ENCODE data around the gene SLC13A4. TPM values are rescaled to one million over a fixed set of nuclear protein-coding genes. Genes with fewer than 3 reads are reported as not detected.

Gene SLC13A4
- polyA plus RNA-seq, 2 donors = 7.1 to 11.0 TPM

DNA sequence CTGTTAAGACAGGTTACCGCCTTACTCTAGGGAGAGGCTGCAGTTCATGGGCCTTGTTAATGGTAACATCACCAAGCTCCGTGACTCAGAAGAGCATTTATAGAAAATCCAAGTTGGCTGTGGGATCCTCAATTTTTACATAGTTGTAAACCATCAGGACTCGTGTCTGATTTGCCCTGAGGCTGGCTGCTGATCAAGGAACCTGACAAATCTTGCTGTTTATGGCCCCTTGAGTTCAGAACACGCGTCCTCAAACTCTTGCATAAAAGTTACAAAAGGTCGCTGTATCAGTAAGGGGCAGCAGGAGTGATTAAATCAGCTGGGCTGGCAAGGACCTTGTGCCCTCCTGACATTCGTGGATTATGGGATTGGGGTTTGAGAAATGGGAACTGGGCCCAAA is 4.6 kb downstream of the SLC13A4 start:
- H3K36me3 ChIP-seq (ENCODE audit: control insufficient read depth in 2 of 2, insufficient read depth in 2 of 2, low read length in 1 of 2) = no peaks in the 10 kb centered on the region
- 80% methylated on average over 7 of the region's 7 CpGs for WGBS, 2 donors
- no peaks in the 10 kb centered on the region for H3K9me3 ChIP-seq (ENCODE audit: control insufficient read depth in 2 of 2, insufficient read depth in 1 of 2, low read depth in 1 of 2, low read length in 1 of 2)
- H3K4me1 ChIP-seq (ENCODE audit: control insufficient read depth in 2 of 2, insufficient read depth in 2 of 2, low read length in 1 of 2) = no peaks in the 10 kb centered on the region
- no peak overlapping the region for H3K4me3 ChIP-seq (ENCODE audit: low read depth in 1 of 2, low read length in 2 of 2)
- H3K27me3 ChIP-seq (ENCODE audit: control insufficient read depth in 1 of 2, insufficient read depth in 2 of 2, low read length in 2 of 2) = no peaks in the 10 kb centered on the region
- no peak overlapping the region for H3K27ac ChIP-seq (ENCODE audit: low read depth in 2 of 2, low read length in 1 of 2)

DNA sequence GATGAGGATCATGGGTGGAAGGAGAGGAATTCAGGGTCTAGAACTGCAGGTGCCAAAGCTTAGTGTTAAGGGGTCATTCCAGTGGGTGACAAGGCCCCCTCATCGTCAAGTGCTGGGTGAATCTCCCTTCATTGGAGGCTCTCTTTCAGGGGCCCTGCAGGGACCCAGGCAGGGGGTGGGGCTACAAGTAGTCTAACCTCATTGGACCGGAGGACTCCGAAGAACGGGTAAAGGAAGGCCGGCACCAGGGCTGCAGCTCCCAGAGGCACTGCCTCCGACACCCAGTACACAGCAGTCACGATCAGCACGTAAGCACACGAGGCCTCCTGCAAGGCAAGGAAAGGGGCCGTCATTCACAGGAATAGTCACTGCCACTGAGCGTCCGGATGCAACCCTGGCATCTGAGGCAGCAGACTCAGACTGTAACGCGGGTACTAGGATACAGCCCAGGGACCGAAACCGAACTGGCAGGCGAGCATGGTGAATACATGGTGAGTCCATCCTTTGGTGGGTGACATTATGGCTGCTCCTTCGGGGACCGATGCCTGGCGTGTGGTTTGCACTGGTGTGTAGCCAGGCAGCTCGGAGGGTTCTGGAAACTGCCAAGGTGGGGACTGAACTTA is 6.7 kb downstream of the SLC13A4 start:
- H3K36me3 ChIP-seq (ENCODE audit: control insufficient read depth in 2 of 2, insufficient read depth in 2 of 2, low read length in 1 of 2) = no peaks in the 10 kb centered on the region
- H3K4me3 ChIP-seq (ENCODE audit: low read depth in 1 of 2, low read length in 2 of 2) = no peak overlapping the region
- H3K9me3 ChIP-seq (ENCODE audit: control insufficient read depth in 2 of 2, insufficient read depth in 1 of 2, low read depth in 1 of 2, low read length in 1 of 2) = no peaks in the 10 kb centered on the region
- no peaks in the 10 kb centered on the region for H3K27me3 ChIP-seq (ENCODE audit: control insufficient read depth in 1 of 2, insufficient read depth in 2 of 2, low read length in 2 of 2)
- no peak overlapping the region for H3K27ac ChIP-seq (ENCODE audit: low read depth in 2 of 2, low read length in 1 of 2)
- WGBS, 2 donors = 89 to 93% methylated on average over 21 of the region's 21 CpGs
- no peaks in the 10 kb centered on the region for H3K4me1 ChIP-seq (ENCODE audit: control insufficient read depth in 2 of 2, insufficient read depth in 2 of 2, low read length in 1 of 2)

DNA sequence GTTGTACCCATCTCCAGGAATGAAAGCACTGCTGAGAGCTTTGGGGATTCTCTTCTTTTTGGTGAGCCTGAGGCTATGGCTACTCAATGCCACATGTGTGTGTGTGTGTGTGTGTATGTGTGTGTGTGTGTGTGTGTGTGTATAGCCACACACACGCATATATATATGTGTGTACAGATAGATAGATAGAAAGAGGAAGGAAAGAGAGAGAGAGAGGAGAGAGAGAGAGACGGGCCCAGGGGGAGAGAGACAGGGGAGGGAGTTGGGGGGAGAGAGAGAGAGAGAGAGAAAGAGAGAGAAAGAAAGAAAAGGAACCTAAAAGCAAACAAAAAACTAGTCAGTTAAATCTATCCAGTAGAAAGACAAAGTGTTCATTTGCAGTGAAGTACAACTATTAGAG is 8.3 kb downstream of the SLC13A4 start:
- Histone ChIP-seq H3K36me3 (ENCODE audit: control insufficient read depth in 2 of 2, insufficient read depth in 2 of 2, low read length in 1 of 2) (no peaks in the 10 kb centered on the region), H3K9me3 (ENCODE audit: control insufficient read depth in 2 of 2, insufficient read depth in 1 of 2, low read depth in 1 of 2, low read length in 1 of 2) (no peaks in the 10 kb centered on the region), H3K27ac (ENCODE audit: low read depth in 2 of 2, low read length in 1 of 2) (no peak overlapping the region), H3K4me1 (ENCODE audit: control insufficient read depth in 2 of 2, insufficient read depth in 2 of 2, low read length in 1 of 2) (no peaks in the 10 kb centered on the region), H3K27me3 (ENCODE audit: control insufficient read depth in 1 of 2, insufficient read depth in 2 of 2, low read length in 2 of 2) (no peaks in the 10 kb centered on the region), H3K4me3 (ENCODE audit: low read depth in 1 of 2, low read length in 2 of 2) (no peak overlapping the region)
- 35 to 49% methylated on average over 2 of the region's 2 CpGs for WGBS, 2 donors

DNA sequence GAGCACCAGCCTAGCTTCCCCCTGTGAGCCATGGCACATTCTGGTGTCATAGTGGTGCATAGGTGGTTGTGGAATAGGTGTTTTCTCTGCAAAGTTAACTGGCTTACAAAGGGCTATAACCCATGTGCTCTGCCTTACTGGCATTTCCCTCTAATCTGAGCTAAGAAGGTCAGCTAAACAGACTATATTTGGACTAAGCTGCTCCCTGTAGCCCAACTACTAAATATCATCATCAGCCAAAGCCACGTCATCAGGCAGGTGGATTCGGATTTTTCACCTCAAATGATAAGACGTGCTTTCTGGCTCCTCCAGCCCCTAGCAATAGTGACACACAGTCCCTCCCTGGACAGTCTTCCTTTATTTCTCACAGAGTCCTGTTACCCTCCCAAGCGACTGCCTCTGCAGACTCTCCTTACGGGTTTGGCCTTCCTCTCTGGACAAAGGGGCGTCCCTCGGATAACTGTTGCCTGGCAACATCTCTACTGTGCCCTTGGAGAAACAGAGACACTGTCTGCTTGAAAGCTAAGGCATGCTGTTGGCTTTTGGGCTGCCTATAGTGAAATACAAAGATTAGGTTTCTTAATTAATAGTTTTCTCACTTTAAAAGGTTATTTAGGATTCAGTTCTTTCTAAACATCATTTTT is 9.1 kb downstream of the SLC13A4 start:
- peaks cover 0 to 4% of the 10 kb centered on the region in 2 donors for H3K4me1 ChIP-seq (ENCODE audit: control insufficient read depth in 2 of 2, insufficient read depth in 2 of 2, low read length in 1 of 2)
- 64 to 78% methylated on average over 7 of the region's 7 CpGs for WGBS, 2 donors
- no peaks in the 10 kb centered on the region for H3K27me3 ChIP-seq (ENCODE audit: control insufficient read depth in 1 of 2, insufficient read depth in 2 of 2, low read length in 2 of 2)
- H3K36me3 ChIP-seq (ENCODE audit: control insufficient read depth in 2 of 2, insufficient read depth in 2 of 2, low read length in 1 of 2) = no peaks in the 10 kb centered on the region
- H3K27ac ChIP-seq (ENCODE audit: low read depth in 2 of 2, low read length in 1 of 2) = no peak overlapping the region
- H3K9me3 ChIP-seq (ENCODE audit: control insufficient read depth in 2 of 2, insufficient read depth in 1 of 2, low read depth in 1 of 2, low read length in 1 of 2) = no peaks in the 10 kb centered on the region
- no peak overlapping the region for H3K4me3 ChIP-seq (ENCODE audit: low read depth in 1 of 2, low read length in 2 of 2)

DNA sequence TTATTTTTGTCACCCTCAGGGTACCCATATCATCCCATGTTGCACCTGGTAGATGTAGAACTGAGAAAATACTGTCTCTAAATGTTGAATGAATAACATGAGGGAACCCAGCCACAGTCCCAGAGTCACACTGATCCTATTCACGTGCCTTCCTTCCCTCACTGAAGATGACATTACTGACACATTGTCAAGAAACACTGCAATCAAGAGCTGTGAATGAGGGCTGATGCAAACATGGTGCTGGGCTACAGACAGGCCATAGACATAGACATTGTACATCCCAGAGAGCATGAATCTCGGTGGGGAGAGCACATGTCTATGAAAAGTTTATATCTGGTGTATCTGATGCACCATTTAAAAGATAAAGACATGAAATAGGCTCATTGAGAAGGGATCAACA is 9.8 kb downstream of the SLC13A4 start:
- Histone ChIP-seq H3K4me3 (ENCODE audit: low read depth in 1 of 2, low read length in 2 of 2) (no peak overlapping the region), H3K36me3 (ENCODE audit: control insufficient read depth in 2 of 2, insufficient read depth in 2 of 2, low read length in 1 of 2) (no peaks in the 10 kb centered on the region), H3K27ac (ENCODE audit: low read depth in 2 of 2, low read length in 1 of 2) (no peak overlapping the region), H3K9me3 (ENCODE audit: control insufficient read depth in 2 of 2, insufficient read depth in 1 of 2, low read depth in 1 of 2, low read length in 1 of 2) (no peaks in the 10 kb centered on the region), H3K27me3 (ENCODE audit: control insufficient read depth in 1 of 2, insufficient read depth in 2 of 2, low read length in 2 of 2) (no peaks in the 10 kb centered on the region), H3K4me1 (ENCODE audit: control insufficient read depth in 2 of 2, insufficient read depth in 2 of 2, low read length in 1 of 2) (peaks cover 0 to 4% of the 10 kb centered on the region in 2 donors)
- WGBS, 2 donors = 84 to 85% methylated on average over 2 of the region's 2 CpGs

DNA sequence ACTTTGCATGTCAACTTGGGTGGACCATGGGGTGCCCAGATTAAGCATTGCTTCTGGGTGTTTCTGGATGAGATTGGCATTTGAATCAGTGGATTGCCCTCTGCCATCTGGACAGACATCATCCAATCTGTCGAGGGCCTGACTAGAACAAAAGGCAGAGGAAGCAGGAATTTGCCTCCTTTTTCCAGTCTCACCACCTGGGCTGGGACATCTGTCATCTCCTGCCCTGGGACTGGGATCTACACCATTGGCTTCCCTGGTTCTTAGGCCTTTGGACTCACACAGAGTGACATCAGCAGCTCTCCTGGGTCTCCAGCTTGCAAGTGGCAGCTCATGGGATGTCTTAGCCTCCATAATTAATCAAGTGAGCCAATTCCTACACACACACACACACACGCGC is 10.3 kb downstream of the SLC13A4 start:
- Histone ChIP-seq H3K4me1 (ENCODE audit: control insufficient read depth in 2 of 2, insufficient read depth in 2 of 2, low read length in 1 of 2) (peaks cover 0 to 4% of the 10 kb centered on the region in 2 donors), H3K27ac (ENCODE audit: low read depth in 2 of 2, low read length in 1 of 2) (no peak overlapping the region), H3K27me3 (ENCODE audit: control insufficient read depth in 1 of 2, insufficient read depth in 2 of 2, low read length in 2 of 2) (no peaks in the 10 kb centered on the region), H3K36me3 (ENCODE audit: control insufficient read depth in 2 of 2, insufficient read depth in 2 of 2, low read length in 1 of 2) (no peaks in the 10 kb centered on the region), H3K9me3 (ENCODE audit: control insufficient read depth in 2 of 2, insufficient read depth in 1 of 2, low read depth in 1 of 2, low read length in 1 of 2) (no peaks in the 10 kb centered on the region), H3K4me3 (ENCODE audit: low read depth in 1 of 2, low read length in 2 of 2) (no peak overlapping the region)
- 80 to 88% methylated on average over 3 of the region's 3 CpGs for WGBS, 2 donors

DNA sequence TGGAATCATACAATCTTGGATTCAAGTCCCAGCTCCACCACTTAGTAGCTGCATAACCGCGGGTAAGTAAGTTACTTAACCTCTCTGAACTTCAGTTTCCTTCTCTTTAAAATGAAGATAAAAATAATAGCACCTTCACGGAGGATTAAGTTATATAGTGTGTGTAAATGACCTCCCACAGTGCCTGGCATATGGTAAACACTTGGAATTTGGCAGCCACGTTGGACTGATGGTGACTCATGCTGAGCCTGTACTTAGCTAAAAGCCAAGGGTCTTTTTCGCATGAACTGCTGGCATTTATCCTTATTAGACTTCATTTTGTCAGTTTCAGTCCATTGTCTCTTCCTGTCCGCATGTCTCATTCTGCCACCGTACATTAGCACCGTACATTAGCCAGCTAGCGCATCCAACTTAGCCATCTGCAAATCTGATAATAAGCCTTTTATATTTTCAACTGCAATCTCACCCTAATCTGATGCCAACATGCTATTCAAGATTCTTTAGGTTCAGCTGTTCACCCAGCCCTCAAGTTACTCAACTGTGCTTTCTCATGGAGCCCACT is 11.2 kb downstream of the SLC13A4 start:
- Histone ChIP-seq H3K27me3 (ENCODE audit: control insufficient read depth in 1 of 2, insufficient read depth in 2 of 2, low read length in 2 of 2) (no peaks in the 10 kb centered on the region), H3K27ac (ENCODE audit: low read depth in 2 of 2, low read length in 1 of 2) (no peak overlapping the region), H3K4me1 (ENCODE audit: control insufficient read depth in 2 of 2, insufficient read depth in 2 of 2, low read length in 1 of 2) (peaks cover 0 to 4% of the 10 kb centered on the region in 2 donors), H3K36me3 (ENCODE audit: control insufficient read depth in 2 of 2, insufficient read depth in 2 of 2, low read length in 1 of 2) (no peaks in the 10 kb centered on the region), H3K4me3 (ENCODE audit: low read depth in 1 of 2, low read length in 2 of 2) (no peak overlapping the region), H3K9me3 (ENCODE audit: control insufficient read depth in 2 of 2, insufficient read depth in 1 of 2, low read depth in 1 of 2, low read length in 1 of 2) (no peaks in the 10 kb centered on the region)
- WGBS, 2 donors = 34 to 58% methylated on average over 9 of the region's 9 CpGs

DNA sequence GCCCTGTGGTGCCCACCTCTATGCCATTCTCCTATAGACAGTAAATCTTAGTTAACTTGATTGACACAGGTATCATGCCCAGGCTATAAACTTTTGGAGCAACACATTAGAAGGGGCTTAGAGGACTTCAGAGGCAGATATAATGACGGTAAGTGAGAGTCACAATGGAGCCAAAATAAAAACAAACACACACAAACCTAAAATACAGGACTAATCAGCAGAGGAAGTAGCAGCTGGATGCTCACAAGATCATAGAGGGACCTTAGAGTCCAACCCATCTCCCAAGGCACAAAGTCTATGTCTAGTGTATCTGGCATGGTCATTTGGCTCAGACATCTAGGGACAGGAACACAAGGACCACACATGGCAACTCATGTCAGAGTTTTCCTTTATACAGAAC is 12.3 kb downstream of the SLC13A4 start:
- WGBS, 2 donors = 84 to 94% methylated on average over 1 of the region's 1 CpG
- no peak overlapping the region for H3K27ac ChIP-seq (ENCODE audit: low read depth in 2 of 2, low read length in 1 of 2)
- H3K9me3 ChIP-seq (ENCODE audit: control insufficient read depth in 2 of 2, insufficient read depth in 1 of 2, low read depth in 1 of 2, low read length in 1 of 2) = no peaks in the 10 kb centered on the region
- peaks cover 0 to 4% of the 10 kb centered on the region in 2 donors for H3K4me1 ChIP-seq (ENCODE audit: control insufficient read depth in 2 of 2, insufficient read depth in 2 of 2, low read length in 1 of 2)
- no peak overlapping the region for H3K4me3 ChIP-seq (ENCODE audit: low read depth in 1 of 2, low read length in 2 of 2)
- H3K36me3 ChIP-seq (ENCODE audit: control insufficient read depth in 2 of 2, insufficient read depth in 2 of 2, low read length in 1 of 2) = no peaks in the 10 kb centered on the region
- H3K27me3 ChIP-seq (ENCODE audit: control insufficient read depth in 1 of 2, insufficient read depth in 2 of 2, low read length in 2 of 2) = no peaks in the 10 kb centered on the region

DNA sequence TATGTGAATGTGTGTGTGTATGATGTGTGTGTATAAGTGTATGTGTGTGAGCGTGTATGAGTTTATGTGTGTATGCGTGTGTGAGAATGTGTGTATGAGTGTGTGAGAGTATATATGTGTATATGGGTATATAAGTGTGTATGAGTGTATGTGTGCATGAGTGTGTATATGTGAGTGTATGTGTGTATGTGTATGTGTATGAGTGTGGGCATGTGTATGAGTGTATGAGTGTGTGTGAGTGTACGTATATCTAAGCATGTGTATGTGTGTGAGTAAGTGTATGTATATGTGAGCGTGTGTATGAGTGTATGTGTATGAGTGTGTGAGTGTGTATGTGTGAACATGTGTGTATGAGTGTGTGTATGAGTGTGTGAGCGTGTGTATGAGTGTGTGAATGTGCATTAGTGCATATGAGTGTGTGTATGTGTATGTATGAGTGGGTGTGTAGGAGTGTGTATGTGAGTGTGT is 12.9 kb downstream of the SLC13A4 start:
- H3K27ac ChIP-seq (ENCODE audit: low read depth in 2 of 2, low read length in 1 of 2) = no peak overlapping the region
- WGBS, 2 donors = 93 to 95% methylated on average over 5 of the region's 5 CpGs
- H3K4me1 ChIP-seq (ENCODE audit: control insufficient read depth in 2 of 2, insufficient read depth in 2 of 2, low read length in 1 of 2) = peaks cover 0 to 4% of the 10 kb centered on the region in 2 donors
- H3K4me3 ChIP-seq (ENCODE audit: low read depth in 1 of 2, low read length in 2 of 2) = no peak overlapping the region
- H3K27me3 ChIP-seq (ENCODE audit: control insufficient read depth in 1 of 2, insufficient read depth in 2 of 2, low read length in 2 of 2) = no peaks in the 10 kb centered on the region
- no peaks in the 10 kb centered on the region for H3K9me3 ChIP-seq (ENCODE audit: control insufficient read depth in 2 of 2, insufficient read depth in 1 of 2, low read depth in 1 of 2, low read length in 1 of 2)
- no peaks in the 10 kb centered on the region for H3K36me3 ChIP-seq (ENCODE audit: control insufficient read depth in 2 of 2, insufficient read depth in 2 of 2, low read length in 1 of 2)

Data from esophagus (tissue), 2 donors.